Smooth muscle cell (in vitro differentiated cells): ENCODE results near the gene TLK2. TPM values are rescaled to one million over a fixed set of nuclear protein-coding genes. Genes with fewer than 3 reads are reported as not detected.

Experiments
- DNase-seq: peaks from one replicate; lab custom pipeline; 2025; ENCODE audit not compliant: unreplicated experiment; lab: John Stamatoyannopoulos, UW
- H2AFZ ChIP-seq: fragments of 200-600 bp; sonication (generic); 2 replicates; pipeline ENCODE4 v1.6.0; 2016; ENCODE audit warnings: antibody characterized with exemption, low read depth, mild to moderate bottlenecking
- H3F3A ChIP-seq: fragments of 200-600 bp; sonication (generic); 2 replicates; pipeline ENCODE4 v1.6.0; 2017; ENCODE audit warnings: antibody characterized with exemption, low read depth
- H3K27ac ChIP-seq: fragments of 200-600 bp; sonication (generic); 2 replicates; pipeline ENCODE4 v1.5.1; 2016; ENCODE audit warnings: low read depth, mild to moderate bottlenecking
- H3K27me3 ChIP-seq: fragments of 200-600 bp; sonication (generic); 2 replicates; pipeline ENCODE4 v1.6.1; 2016; ENCODE audit warnings: low read depth, mild to moderate bottlenecking
- H3K36me3 ChIP-seq: fragments of 200-600 bp; sonication (generic); 2 replicates; pipeline ENCODE4 v1.5.1; 2016; ENCODE audit warnings: low read depth
- H3K4me1 ChIP-seq: fragments of 200-600 bp; sonication (generic); 2 replicates; pipeline ENCODE4 v1.5.1; 2016; ENCODE audit warnings: low read depth
- H3K4me2 ChIP-seq: fragments of 200-600 bp; sonication (generic); 2 replicates; pipeline ENCODE4 v1.6.0; 2016; ENCODE audit warnings: mild to moderate bottlenecking
- H3K4me3 ChIP-seq: fragments of 200-600 bp; sonication (generic); 2 replicates; pipeline ENCODE4 v1.5.1; 2016; ENCODE audit warnings: mild to moderate bottlenecking
- H3K79me2 ChIP-seq: fragments of 200-600 bp; sonication (generic); 2 replicates; pipeline ENCODE4 v1.6.0; 2016; ENCODE audit warnings: low read depth, mild to moderate bottlenecking
- H3K9ac ChIP-seq: fragments of 200-600 bp; sonication (generic); 2 replicates; pipeline ENCODE4 v1.6.0; 2016; ENCODE audit warnings: low read depth
- H3K9me3 ChIP-seq: fragments of 200-600 bp; sonication (generic); replicated peaks from 2 replicates; pipeline ENCODE4 v1.5.1; 2016; ENCODE audit warnings: low read depth
- H4K20me1 ChIP-seq: fragments of 200-600 bp; sonication (generic); 2 replicates; pipeline ENCODE4 v1.6.0; 2016; ENCODE audit warnings: low read depth
- WGBS: methylation state at CpG from one replicate; pipeline ENCODE4 v1.1.7; 2016; ENCODE audit warnings: low lambda C conversion rate; 5-methylcytosine and 5-hydroxymethylcytosine counted together
- polyA plus RNA-seq: library from polyadenylated mRNA; unstranded; fragments of >200 nt; fragmentation: Nextera tagmentation; extraction: Ambion mirVana; gene quantifications from 2 replicates; pipeline ENCODE4 v1.2.1, GENCODE V29; 2016
- total RNA-seq: library from RNA; depleted of rRNA; stranded (reverse); fragments of >200 nt; gene quantifications from 2 replicates; pipeline ENCODE4 v1.2.3, GENCODE V29; 2014
- TF ChIP-seq, protein P1 (sequence below): fragments of 200-600 bp; sonication (generic); IDR thresholded peaks from 2 replicates; pipeline ENCODE4 v1.5.1; 2017; ENCODE audit warnings: borderline replicate concordance, mild to moderate bottlenecking, antibody characterized with exemption; ENCODE audit not compliant: insufficient read depth, poor library complexity, severe bottlenecking

The TLK2 gene
- total and polyA plus RNA-seq, 2 experiments from 2014 or later = 15.9 to 29.2 TPM

DNA sequence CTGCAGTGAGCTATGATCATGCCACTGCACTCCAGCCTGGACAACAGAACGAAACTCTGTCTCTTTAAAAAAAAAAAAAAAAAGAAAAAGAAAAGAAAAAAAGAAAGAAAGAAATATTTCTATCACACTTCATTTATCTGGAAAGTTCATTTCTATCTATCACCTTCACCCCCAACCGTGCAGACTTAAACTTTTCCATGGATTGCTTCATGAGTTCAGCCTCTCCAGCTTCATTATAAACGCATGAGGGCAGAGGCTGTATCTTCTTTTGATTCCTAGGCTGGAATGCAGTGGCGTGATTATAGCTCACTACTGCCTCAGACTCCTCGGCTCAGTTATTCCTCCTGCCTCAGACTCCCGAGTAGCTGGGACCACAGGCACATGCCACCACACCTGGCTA is 177.0 kb downstream of the TLK2 start:
- no peak for DNase-seq
- H3K9ac ChIP-seq = no peak overlapping the region
- peaks cover 17% of the 10 kb centered on the region for H3F3A ChIP-seq
- TF ChIP-seq, protein P1, sequence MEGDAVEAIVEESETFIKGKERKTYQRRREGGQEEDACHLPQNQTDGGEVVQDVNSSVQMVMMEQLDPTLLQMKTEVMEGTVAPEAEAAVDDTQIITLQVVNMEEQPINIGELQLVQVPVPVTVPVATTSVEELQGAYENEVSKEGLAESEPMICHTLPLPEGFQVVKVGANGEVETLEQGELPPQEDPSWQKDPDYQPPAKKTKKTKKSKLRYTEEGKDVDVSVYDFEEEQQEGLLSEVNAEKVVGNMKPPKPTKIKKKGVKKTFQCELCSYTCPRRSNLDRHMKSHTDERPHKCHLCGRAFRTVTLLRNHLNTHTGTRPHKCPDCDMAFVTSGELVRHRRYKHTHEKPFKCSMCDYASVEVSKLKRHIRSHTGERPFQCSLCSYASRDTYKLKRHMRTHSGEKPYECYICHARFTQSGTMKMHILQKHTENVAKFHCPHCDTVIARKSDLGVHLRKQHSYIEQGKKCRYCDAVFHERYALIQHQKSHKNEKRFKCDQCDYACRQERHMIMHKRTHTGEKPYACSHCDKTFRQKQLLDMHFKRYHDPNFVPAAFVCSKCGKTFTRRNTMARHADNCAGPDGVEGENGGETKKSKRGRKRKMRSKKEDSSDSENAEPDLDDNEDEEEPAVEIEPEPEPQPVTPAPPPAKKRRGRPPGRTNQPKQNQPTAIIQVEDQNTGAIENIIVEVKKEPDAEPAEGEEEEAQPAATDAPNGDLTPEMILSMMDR = no peak
- no peaks in the 10 kb centered on the region for H3K36me3 ChIP-seq
- H3K9me3 ChIP-seq = no peaks in the 10 kb centered on the region
- peaks cover 31% of the 10 kb centered on the region for H3K4me1 ChIP-seq
- H2AFZ ChIP-seq = no peak overlapping the region
- H4K20me1 ChIP-seq = peaks cover 100% of the 10 kb centered on the region
- 63% methylated on average over 6 of the region's 6 CpGs for WGBS
- peaks cover 69% of the 10 kb centered on the region for H3K79me2 ChIP-seq
- no peak overlapping the region for H3K27ac ChIP-seq
- H3K27me3 ChIP-seq = no peaks in the 10 kb centered on the region
- H3K4me3 ChIP-seq = no peak overlapping the region
- no peak overlapping the region for H3K4me2 ChIP-seq

DNA sequence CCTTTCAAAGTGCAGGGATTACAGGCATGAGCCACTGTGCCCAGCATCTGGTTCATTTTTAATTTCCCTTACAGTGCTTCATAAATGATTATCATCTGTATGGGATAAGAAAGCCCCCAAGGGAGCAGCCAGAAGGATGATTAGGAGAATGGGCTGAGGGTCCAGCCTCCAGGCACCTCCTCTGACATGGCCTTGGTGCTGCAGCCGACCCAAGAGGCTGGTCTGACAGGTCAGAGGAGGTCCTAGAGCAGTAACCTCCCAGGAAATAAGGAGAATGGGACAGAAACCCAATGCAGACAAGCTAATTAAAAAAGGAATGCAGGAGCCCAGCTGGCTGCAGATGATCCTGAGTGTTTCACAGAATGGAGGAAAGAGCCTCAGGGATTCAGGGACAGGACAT is 177.8 kb downstream of the TLK2 start:
- Histone ChIP-seq H3K9me3 (no peaks in the 10 kb centered on the region), H3K4me3 (no peak overlapping the region), H2AFZ (no peak overlapping the region), H3F3A (peaks cover 13% of the 10 kb centered on the region), H3K36me3 (no peaks in the 10 kb centered on the region), H3K27ac (no peak overlapping the region), H3K79me2 (peaks cover 70% of the 10 kb centered on the region), H4K20me1 (peaks cover 100% of the 10 kb centered on the region), H3K9ac (no peak overlapping the region), H3K27me3 (no peaks in the 10 kb centered on the region), H3K4me2 (no peak overlapping the region), H3K4me1 (peaks cover 31% of the 10 kb centered on the region)
- TF ChIP-seq, protein P1 = no peak
- 73% methylated on average over 1 of the region's 1 CpG for WGBS
- no peak for DNase-seq

DNA sequence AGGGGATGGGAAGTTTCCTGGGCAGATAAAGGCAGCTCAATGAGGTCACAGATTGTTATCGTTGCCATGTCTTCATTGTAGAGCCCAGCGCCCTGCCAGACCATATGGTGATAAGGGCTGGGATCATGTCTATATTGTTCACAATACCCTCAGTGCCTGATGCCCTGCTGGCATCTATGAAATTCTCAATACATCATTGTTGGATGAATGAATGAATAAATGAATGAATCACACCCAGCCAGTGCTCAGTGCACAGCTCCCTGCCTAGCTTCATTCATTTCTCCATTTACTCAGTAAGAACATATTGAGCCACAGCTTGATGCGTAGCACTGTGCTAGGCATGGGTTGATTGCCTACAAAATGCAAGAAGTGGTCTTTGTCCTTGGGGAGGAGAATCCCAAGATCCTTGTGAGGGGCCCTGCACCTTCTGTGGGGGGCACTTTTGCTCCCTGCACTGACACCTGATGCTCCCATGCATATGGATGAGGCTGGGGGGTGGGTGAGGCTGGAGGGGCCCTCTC is 178.6 kb downstream of the TLK2 start:
- Histone ChIP-seq H3K9ac (no peak overlapping the region), H3K36me3 (no peaks in the 10 kb centered on the region), H3K27ac (no peak overlapping the region), H3K4me2 (no peak overlapping the region), H4K20me1 (peaks cover 100% of the 10 kb centered on the region), H3K4me3 (no peak overlapping the region), H3K79me2 (peaks cover 72% of the 10 kb centered on the region), H3K27me3 (no peaks in the 10 kb centered on the region), H2AFZ (no peak overlapping the region), H3F3A (peaks cover 6% of the 10 kb centered on the region), H3K4me1 (peaks cover 23% of the 10 kb centered on the region), H3K9me3 (no peaks in the 10 kb centered on the region)
- no peak for DNase-seq
- WGBS = 90% methylated on average over 3 of the region's 3 CpGs
- TF ChIP-seq, protein P1 = no peak

DNA sequence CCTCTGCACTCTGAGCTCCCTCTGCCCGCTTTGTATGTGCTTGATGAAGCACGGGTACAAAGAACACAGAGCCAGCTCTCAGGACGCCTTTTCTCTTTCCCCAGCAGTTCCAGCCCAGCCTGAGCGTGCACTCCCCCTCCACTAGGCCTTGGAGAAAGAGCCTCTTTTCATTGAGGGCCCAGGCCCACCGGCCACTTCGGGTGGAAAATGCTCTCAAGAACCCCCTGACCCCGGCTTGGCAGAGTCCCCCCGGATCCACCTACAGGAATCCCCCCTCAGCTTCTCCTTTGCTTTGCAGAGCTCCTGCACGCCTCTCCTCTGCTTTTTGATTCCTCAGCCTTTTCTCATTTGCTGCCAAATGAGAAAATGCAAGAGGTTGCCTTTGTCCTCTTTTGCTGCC is 179.1 kb downstream of the TLK2 start:
- Histone ChIP-seq H2AFZ (no peak overlapping the region), H3K27ac (no peak overlapping the region), H4K20me1 (peaks cover 100% of the 10 kb centered on the region), H3K27me3 (no peaks in the 10 kb centered on the region), H3K4me3 (no peak overlapping the region), H3K9ac (no peak overlapping the region), H3K4me2 (no peak overlapping the region), H3F3A (peaks cover 6% of the 10 kb centered on the region), H3K9me3 (no peaks in the 10 kb centered on the region), H3K4me1 (peaks cover 22% of the 10 kb centered on the region), H3K79me2 (peaks cover 77% of the 10 kb centered on the region), H3K36me3 (no peaks in the 10 kb centered on the region)
- no peak for DNase-seq
- TF ChIP-seq, protein P1 = no peak
- 98% methylated on average over 9 of the region's 9 CpGs for WGBS
